Measurements from ENCODE around the gene SPG7. TPM values are rescaled to one million over a fixed set of nuclear protein-coding genes. Genes with fewer than 3 reads are reported as not detected.

Gene SPG7
- total and polyA plus RNA-seq, 9 of the 15 experiments (the other 6 are each of a cell fraction or from before 2014, with no cell fraction given): 5.8 to 89.1 (median 49.4) TPM

DNA sequence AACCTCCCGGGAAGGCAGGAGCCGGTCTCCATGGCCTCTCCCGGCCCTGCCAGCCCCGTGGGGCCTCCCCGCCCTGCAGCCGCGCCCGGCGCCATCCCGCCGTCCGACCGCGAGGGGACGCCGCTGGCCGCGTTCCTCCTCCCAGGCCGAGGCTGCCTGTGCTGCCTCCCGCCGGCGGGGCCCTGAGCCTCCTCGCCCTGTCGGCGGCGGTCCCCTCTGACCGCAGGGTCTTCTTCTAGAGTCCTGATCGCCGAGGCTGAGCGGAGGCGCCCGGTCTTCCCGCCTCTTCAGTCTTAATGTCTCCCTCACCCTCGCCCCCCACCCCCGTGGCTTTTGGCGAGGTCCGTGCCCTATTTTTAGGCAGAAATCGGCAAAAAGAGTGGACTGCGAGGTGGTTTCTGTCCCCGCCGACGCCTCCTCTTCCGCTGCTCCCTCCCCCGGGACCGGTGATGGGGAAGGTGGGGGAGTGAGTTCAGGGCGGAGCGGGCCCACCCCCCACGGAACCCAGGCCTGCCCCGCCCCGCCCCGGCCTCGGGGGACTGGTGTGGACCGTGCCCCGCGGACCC is 66.6 kb downstream of the SPG7 start (continued):
- TF ChIP-seq, protein P1, sequence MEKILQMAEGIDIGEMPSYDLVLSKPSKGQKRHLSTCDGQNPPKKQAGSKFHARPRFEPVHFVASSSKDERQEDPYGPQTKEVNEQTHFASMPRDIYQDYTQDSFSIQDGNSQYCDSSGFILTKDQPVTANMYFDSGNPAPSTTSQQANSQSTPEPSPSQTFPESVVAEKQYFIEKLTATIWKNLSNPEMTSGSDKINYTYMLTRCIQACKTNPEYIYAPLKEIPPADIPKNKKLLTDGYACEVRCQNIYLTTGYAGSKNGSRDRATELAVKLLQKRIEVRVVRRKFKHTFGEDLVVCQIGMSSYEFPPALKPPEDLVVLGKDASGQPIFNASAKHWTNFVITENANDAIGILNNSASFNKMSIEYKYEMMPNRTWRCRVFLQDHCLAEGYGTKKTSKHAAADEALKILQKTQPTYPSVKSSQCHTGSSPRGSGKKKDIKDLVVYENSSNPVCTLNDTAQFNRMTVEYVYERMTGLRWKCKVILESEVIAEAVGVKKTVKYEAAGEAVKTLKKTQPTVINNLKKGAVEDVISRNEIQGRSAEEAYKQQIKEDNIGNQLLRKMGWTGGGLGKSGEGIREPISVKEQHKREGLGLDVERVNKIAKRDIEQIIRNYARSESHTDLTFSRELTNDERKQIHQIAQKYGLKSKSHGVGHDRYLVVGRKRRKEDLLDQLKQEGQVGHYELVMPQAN (IDR thresholded peaks at IDR 0.05; ENCODE audit: borderline replicate concordance): no peak
- no peak; the same call in 1 of the 2 replicates for TF ChIP-seq CBX5 (IDR thresholded peaks at IDR 0.05; ENCODE audit: borderline replicate concordance, low read depth)
- TF ChIP-seq RCOR1 (IDR thresholded peaks at IDR 0.05; ENCODE audit: borderline replicate concordance in 1 of 2, low read depth in 2 of 2, low read length in 2 of 2): peak in 1 of 2 experiments; percentile 66; a peak in 1 of 4 replicates
- peak; percentile 13; the same call in 1 of the 2 replicates for TF ChIP-seq E2F3 (CRISPR knock-in tag; IDR thresholded peaks at IDR 0.05)
- peak; percentile 59; the same call in 1 of the 2 replicates for TF ChIP-seq CREM (IDR thresholded peaks at IDR 0.05; ENCODE audit: low read depth)
- TF ChIP-seq ATF1 (CRISPR knock-in tag; IDR thresholded peaks at IDR 0.05): no peak
- peak; percentile 67 for TF ChIP-seq ATF1 (tag; IDR thresholded peaks at IDR 0.05)
- TF ChIP-seq, protein P2, sequence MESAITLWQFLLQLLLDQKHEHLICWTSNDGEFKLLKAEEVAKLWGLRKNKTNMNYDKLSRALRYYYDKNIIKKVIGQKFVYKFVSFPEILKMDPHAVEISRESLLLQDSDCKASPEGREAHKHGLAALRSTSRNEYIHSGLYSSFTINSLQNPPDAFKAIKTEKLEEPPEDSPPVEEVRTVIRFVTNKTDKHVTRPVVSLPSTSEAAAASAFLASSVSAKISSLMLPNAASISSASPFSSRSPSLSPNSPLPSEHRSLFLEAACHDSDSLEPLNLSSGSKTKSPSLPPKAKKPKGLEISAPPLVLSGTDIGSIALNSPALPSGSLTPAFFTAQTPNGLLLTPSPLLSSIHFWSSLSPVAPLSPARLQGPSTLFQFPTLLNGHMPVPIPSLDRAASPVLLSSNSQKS (CRISPR knock-in tag; IDR thresholded peaks at IDR 0.05): no peak
- TF ChIP-seq, protein P3, sequence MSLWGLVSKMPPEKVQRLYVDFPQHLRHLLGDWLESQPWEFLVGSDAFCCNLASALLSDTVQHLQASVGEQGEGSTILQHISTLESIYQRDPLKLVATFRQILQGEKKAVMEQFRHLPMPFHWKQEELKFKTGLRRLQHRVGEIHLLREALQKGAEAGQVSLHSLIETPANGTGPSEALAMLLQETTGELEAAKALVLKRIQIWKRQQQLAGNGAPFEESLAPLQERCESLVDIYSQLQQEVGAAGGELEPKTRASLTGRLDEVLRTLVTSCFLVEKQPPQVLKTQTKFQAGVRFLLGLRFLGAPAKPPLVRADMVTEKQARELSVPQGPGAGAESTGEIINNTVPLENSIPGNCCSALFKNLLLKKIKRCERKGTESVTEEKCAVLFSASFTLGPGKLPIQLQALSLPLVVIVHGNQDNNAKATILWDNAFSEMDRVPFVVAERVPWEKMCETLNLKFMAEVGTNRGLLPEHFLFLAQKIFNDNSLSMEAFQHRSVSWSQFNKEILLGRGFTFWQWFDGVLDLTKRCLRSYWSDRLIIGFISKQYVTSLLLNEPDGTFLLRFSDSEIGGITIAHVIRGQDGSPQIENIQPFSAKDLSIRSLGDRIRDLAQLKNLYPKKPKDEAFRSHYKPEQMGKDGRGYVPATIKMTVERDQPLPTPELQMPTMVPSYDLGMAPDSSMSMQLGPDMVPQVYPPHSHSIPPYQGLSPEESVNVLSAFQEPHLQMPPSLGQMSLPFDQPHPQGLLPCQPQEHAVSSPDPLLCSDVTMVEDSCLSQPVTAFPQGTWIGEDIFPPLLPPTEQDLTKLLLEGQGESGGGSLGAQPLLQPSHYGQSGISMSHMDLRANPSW (CRISPR knock-in tag; IDR thresholded peaks at IDR 0.05): no peak
- peak in 1 of 2 experiments; percentile 51; a peak in 1 of 4 replicates for TF ChIP-seq SIN3A (IDR thresholded peaks at IDR 0.05; ENCODE audit: borderline replicate concordance in 2 of 2, control insufficient read depth in 1 of 2, low read depth in 2 of 2, low read length in 2 of 2)
- peak; percentile 31; the same call in 1 of the 2 replicates for TF ChIP-seq CBX1 (IDR thresholded peaks at IDR 0.05; ENCODE audit: low read depth)
- 0 out of 2 replicates have a peak, but pooled peaks have one; percentile 49 for TF ChIP-seq XRCC5 (IDR thresholded peaks at IDR 0.05; ENCODE audit: low read depth, low read length)
- no peak for TF ChIP-seq ILK (tag; IDR thresholded peaks at IDR 0.05; ENCODE audit: borderline replicate concordance, low read depth)
- peak; percentile 86 to 92 for TF ChIP-seq RAD21 (CRISPR knock-in tag; conservative IDR thresholded peaks at IDR 0.05 in 1 of 2, IDR thresholded peaks at IDR 0.05 in 1 of 2)
- TF ChIP-seq RBBP5 (IDR thresholded peaks at IDR 0.05; ENCODE audit: borderline replicate concordance, insufficient read depth, low read length, poor library complexity, severe bottlenecking): peak; percentile 52
- TF ChIP-seq ETV1 (tag; conservative IDR thresholded peaks at IDR 0.05; ENCODE audit: low read depth): 0 out of 2 replicates have a peak, but pooled peaks have one; percentile 20
- TF ChIP-seq MCM5 (IDR thresholded peaks at IDR 0.05; ENCODE audit: low read depth): no peak
- peak; percentile 55; the same call in 1 of the 2 replicates for TF ChIP-seq GATAD2B (IDR thresholded peaks at IDR 0.05; ENCODE audit: borderline replicate concordance)
- TF ChIP-seq ZNF384 (IDR thresholded peaks at IDR 0.05; ENCODE audit: low read depth, low read length): 0 out of 2 replicates have a peak, but pooled peaks have one; percentile 26
- peak; percentile 21; the same call in 1 of the 2 replicates for TF ChIP-seq KLF16 (IDR thresholded peaks at IDR 0.05)
- TF ChIP-seq, protein P4, sequence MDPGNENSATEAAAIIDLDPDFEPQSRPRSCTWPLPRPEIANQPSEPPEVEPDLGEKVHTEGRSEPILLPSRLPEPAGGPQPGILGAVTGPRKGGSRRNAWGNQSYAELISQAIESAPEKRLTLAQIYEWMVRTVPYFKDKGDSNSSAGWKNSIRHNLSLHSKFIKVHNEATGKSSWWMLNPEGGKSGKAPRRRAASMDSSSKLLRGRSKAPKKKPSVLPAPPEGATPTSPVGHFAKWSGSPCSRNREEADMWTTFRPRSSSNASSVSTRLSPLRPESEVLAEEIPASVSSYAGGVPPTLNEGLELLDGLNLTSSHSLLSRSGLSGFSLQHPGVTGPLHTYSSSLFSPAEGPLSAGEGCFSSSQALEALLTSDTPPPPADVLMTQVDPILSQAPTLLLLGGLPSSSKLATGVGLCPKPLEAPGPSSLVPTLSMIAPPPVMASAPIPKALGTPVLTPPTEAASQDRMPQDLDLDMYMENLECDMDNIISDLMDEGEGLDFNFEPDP (CRISPR knock-in tag; IDR thresholded peaks at IDR 0.05): no peak
